ENCODE results near the gene C16orf87.
A peak's percentile ranks its signal among the peaks of the same experiment; 100 is the strongest.

The C16orf87 gene

GRCh38 chr16:46783800-46784199, 47.2 kb downstream of the C16orf87 start:
- Histone ChIP-seq H3K4me3 (ENCODE audit: severe bottlenecking) (no peak overlapping the region), H3K9me3 (ENCODE audit: severe bottlenecking) (no peaks in the 10 kb centered on the region), H3K27me3 (ENCODE audit: insufficient read depth, poor library complexity, severe bottlenecking) (no peaks in the 10 kb centered on the region), H3K27ac (ENCODE audit: poor library complexity, severe bottlenecking) (no peak overlapping the region), H3K36me3 (ENCODE audit: low read depth) (no peaks in the 10 kb centered on the region), H3K4me1 (ENCODE audit: insufficient read depth, poor library complexity, severe bottlenecking) (no peaks in the 10 kb centered on the region)
- TF ChIP-seq CTCF (IDR thresholded peaks at IDR 0.05; ENCODE audit: poor library complexity, severe bottlenecking) = no peak
- no peak for DNase-seq (ENCODE audit: low spot score)
- ATAC-seq (ENCODE audit: low read depth) = no peak

DNA sequence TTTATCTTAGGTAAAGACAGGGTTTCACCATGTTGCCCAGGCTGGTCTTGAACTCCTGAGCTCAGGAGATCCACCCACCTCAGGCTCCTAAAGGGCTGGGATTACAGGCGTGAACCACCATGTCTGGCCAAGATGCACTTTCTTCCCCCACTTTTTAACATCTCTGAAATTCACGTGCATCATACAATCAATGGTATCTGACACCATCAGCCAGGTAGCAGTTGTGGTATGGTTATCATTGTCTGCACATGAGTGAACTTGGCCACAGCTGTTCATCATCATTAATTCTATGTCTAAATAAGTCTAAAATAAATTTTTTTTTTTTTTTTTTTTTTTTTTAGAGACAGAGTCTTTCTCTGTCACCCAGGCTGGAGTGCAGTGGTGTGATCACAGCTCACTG, 48.7 kb downstream of the C16orf87 start:
- TF ChIP-seq CTCF (IDR thresholded peaks at IDR 0.05; ENCODE audit: poor library complexity, severe bottlenecking) = no peak
- no peak for ATAC-seq (ENCODE audit: low read depth)
- Histone ChIP-seq H3K27me3 (ENCODE audit: insufficient read depth, poor library complexity, severe bottlenecking) (no peaks in the 10 kb centered on the region), H3K4me3 (ENCODE audit: severe bottlenecking) (no peak overlapping the region), H3K9me3 (ENCODE audit: severe bottlenecking) (no peaks in the 10 kb centered on the region), H3K27ac (ENCODE audit: poor library complexity, severe bottlenecking) (no peak overlapping the region), H3K36me3 (ENCODE audit: low read depth) (no peaks in the 10 kb centered on the region), H3K4me1 (ENCODE audit: insufficient read depth, poor library complexity, severe bottlenecking) (no peaks in the 10 kb centered on the region)
- no peak for DNase-seq (ENCODE audit: low spot score)

GRCh38 chr16:46777804-46778203, 53.2 kb downstream of the C16orf87 start:
- no peak for ATAC-seq (ENCODE audit: low read depth)
- H3K4me3 ChIP-seq (ENCODE audit: severe bottlenecking) = no peak overlapping the region
- H3K27me3 ChIP-seq (ENCODE audit: insufficient read depth, poor library complexity, severe bottlenecking) = no peaks in the 10 kb centered on the region
- H3K27ac ChIP-seq (ENCODE audit: poor library complexity, severe bottlenecking) = no peak overlapping the region
- no peak for TF ChIP-seq CTCF (IDR thresholded peaks at IDR 0.05; ENCODE audit: poor library complexity, severe bottlenecking)
- no peaks in the 10 kb centered on the region for H3K9me3 ChIP-seq (ENCODE audit: severe bottlenecking)
- no peaks in the 10 kb centered on the region for H3K36me3 ChIP-seq (ENCODE audit: low read depth)
- no peaks in the 10 kb centered on the region for H3K4me1 ChIP-seq (ENCODE audit: insufficient read depth, poor library complexity, severe bottlenecking)
- DNase-seq (ENCODE audit: low spot score) = no peak

- ATAC-seq (ENCODE audit: low read depth) = peak; percentile 45; the same call in 2 of the 3 replicates
- H3K27me3 ChIP-seq (ENCODE audit: insufficient read depth, poor library complexity, severe bottlenecking) = no peaks in the 10 kb centered on the region
- no peaks in the 10 kb centered on the region for H3K4me1 ChIP-seq (ENCODE audit: insufficient read depth, poor library complexity, severe bottlenecking)
- no peak for DNase-seq (ENCODE audit: low spot score)
- H3K9me3 ChIP-seq (ENCODE audit: severe bottlenecking) = no peaks in the 10 kb centered on the region
- TF ChIP-seq CTCF (IDR thresholded peaks at IDR 0.05; ENCODE audit: poor library complexity, severe bottlenecking) = no peak
- H3K27ac ChIP-seq (ENCODE audit: poor library complexity, severe bottlenecking) = no peak overlapping the region
- H3K4me3 ChIP-seq (ENCODE audit: severe bottlenecking) = no peak overlapping the region
- no peaks in the 10 kb centered on the region for H3K36me3 ChIP-seq (ENCODE audit: low read depth)
Measured at GRCh38 chr16:46775214-46775613, 55.8 kb downstream of the C16orf87 start.

GRCh38 chr16:46774743-46775177, 56.2 kb downstream of the C16orf87 start:
- H3K27ac ChIP-seq (ENCODE audit: poor library complexity, severe bottlenecking) = no peak overlapping the region
- H3K4me1 ChIP-seq (ENCODE audit: insufficient read depth, poor library complexity, severe bottlenecking) = no peaks in the 10 kb centered on the region
- no peaks in the 10 kb centered on the region for H3K9me3 ChIP-seq (ENCODE audit: severe bottlenecking)
- H3K36me3 ChIP-seq (ENCODE audit: low read depth) = no peaks in the 10 kb centered on the region
- no peak for DNase-seq (ENCODE audit: low spot score)
- no peaks in the 10 kb centered on the region for H3K27me3 ChIP-seq (ENCODE audit: insufficient read depth, poor library complexity, severe bottlenecking)
- H3K4me3 ChIP-seq (ENCODE audit: severe bottlenecking) = no peak overlapping the region
- no peak for TF ChIP-seq CTCF (IDR thresholded peaks at IDR 0.05; ENCODE audit: poor library complexity, severe bottlenecking)
- no peak; the same call in 2 of the 3 replicates for ATAC-seq (ENCODE audit: low read depth)

All from RWPE2 (cell line).